GM18499 (cell line): Measurements from ENCODE around the gene ONECUT1.

Experiments
- ATAC-seq: cut with Tn5 transposase; IDR thresholded peaks from one replicate; pipeline ENCODE4 v1.9.1; 2021; ENCODE audit warnings: moderate number of reproducible peaks; ENCODE audit not compliant: insufficient read depth, unreplicated experiment

The ONECUT1 gene

DNA sequence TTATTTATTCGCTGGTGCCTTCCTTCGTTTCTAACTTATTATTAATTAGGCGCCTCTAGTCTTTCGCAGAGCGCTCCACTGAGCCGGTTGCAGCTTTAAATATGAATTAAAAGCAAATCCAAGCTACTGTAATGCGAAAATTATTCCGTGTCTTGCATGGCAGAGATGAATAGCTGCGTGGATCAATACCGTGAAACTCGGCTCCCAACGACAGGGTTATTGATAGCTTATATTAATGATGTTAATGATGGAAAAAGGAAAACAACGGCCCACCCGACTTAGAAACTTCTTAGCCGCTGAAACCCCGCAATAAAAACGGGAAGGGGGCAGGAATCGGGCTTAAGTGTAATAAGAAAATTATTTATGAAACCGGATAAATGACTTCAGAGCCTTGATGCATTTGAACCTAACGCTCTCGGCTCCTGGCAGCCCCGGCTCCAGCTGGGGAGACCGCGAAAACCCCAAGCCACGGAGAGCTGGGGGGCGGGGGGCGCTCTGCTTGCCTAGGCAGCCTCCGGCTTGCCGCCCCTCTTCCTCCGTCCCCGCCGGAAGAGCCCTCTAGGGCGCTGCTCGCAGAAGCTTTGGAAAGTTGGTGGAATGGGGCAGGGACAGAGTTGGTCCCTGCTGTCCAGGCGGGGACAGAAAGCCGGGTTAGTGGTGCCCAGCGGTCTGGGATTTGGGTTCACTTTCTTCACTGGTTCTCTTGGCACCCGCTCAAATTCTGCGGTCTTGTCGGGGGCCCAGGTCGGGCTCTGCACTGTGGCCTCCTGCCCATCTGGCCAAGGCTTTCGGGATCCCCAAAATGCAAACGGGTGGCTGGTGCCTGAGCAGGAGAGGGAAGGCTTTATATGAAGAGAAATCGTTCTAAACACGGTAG is 7.7 kb upstream of the ONECUT1 start:
- ATAC-seq = no peak

DNA sequence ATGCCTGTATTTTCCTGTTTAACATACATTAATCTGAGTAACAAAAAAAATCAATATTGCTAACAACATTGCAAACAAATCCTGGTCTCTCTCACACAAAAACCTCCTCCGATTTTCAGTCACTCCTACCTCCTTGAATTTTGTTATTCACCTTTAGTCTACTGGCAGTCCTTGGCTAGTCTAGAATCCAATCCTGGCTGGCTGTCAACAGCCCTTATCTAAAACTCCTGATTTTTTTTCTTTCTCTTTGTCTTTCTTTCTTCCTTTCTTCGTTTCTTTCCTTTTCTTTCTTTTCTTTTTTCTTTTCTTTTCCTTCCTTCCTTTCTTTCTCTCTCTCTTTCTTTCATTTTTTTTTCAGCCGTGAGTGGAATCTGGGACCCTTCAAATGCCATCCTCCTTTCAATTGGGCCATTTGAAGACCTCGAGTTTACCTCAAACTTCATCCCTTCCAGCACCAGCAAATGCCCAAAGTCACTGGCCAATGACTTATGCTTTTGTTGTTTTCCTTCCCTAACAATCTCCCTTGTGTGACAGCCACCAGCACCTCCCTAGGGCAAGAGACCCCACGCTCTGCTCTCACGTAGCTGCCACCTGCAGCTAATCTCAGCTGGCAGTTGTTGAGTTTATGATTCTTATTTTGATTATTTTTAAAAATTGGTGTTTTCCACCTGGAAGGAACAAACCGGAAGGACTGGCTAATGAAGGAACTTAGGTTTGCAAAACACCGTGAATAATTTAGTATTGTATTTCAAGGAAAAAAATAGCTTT is 6.8 kb upstream of the ONECUT1 start:
- ATAC-seq = no peak

DNA sequence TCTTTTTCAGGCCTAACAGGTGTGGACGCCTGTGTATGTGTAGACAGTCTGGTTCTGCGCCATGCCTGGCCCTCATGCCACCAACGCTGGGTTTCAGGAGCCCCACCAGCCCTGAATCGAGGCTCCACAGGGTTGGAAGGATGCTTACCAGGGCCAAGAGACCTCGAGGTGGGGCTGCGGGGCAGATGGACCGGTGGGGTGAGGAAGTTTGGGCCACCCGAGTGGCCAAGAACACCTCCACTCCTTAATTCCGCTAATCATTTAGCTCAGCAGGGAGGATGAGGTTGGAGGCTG is 6.0 kb upstream of the ONECUT1 start:
- ATAC-seq = no peak

DNA sequence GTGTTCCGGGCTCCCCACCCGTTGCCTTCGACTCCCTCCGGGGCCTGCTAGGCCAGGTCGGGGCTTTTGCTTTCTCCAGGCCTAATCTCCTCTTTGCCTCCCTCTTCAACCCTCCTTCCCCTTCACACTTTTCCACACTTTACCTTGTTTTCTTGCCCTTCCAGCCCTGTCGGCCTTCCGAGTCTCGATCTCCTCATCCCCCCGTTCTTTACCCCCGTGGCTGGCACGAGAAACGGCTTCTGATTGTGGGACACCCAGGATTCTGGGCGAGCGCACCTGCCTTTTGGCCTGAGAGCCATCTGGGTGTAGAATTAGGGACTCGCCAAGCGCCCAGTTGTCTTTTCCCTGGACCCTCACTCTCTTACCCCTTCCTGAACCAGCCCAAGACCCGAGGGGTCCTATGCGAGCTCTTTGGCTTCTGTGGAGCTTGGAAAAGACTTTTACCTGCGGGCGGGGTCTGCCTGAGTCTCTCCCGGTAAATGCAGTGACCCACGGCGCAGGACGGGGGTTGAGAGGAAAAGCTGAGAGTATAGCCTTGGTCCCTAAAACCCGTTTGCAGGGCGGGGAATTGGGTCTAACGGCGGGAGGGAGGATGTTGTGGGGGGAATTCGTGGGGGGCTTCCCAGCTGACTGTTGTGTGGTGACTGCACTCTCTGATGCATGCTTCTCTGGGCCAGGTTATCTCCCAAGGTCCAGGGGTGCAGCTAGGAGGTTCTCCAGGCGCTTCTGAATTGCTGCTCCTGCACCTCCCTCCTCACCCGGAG is 5.5 kb upstream of the ONECUT1 start:
- no peak for ATAC-seq

DNA sequence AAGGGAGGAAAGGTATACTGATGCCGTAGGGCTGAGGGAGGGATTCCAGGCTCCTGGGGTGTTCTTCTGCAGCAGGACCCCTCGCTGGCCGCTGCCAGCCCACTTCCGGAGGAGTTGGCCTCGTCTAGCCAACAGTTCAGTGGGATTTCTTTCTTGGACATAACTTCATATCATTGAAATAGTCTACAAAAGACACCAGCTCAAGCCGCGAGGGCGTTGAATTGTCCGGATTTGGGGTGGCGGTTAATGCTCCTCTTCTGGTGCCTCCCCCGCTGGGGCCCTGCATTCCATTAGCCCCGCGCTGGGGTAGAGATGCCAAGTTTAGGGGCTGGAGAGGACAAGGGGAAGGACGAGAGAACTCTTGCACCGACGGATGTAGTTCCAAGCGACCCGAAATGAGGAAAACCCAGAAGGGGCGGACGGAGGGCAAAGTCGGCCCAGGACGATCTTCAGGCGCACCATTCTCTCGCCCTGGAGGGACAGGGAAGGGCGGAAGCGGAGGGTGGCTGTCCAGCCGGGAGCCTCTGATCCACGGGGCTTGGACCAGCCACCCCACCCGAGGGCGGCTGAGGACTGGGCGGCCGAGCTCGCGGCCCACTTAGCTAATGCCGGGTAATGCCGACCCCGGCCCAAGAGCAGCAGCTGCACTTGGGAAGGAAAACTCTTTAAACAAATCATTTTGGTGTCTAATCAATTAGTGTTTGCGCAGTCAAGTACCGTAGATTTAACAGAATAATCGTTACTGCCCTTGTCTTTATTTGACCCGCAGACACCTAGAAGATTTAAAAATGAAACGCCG is 4.7 kb upstream of the ONECUT1 start:
- ATAC-seq = no peak

DNA sequence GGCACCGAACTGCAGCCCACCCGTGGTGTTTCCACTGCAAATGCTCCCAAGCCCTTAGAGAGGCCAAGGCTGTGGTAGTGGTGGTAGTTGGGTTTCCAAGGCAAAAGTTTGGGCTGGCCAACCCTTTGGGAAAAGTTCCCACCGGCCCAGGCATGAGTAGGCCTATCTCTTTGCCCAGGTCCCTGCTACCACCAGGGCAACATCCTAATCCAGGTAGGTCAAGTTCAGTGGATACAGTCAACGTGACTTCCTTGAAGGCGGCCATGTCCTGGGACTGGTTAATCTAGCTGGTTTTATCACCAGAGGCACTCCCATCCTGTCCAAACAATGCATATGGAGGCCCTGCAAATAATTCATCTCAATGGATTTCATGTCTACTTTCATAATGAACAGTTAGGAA is 1.6 kb upstream of the ONECUT1 start:
- ATAC-seq = no peak

DNA sequence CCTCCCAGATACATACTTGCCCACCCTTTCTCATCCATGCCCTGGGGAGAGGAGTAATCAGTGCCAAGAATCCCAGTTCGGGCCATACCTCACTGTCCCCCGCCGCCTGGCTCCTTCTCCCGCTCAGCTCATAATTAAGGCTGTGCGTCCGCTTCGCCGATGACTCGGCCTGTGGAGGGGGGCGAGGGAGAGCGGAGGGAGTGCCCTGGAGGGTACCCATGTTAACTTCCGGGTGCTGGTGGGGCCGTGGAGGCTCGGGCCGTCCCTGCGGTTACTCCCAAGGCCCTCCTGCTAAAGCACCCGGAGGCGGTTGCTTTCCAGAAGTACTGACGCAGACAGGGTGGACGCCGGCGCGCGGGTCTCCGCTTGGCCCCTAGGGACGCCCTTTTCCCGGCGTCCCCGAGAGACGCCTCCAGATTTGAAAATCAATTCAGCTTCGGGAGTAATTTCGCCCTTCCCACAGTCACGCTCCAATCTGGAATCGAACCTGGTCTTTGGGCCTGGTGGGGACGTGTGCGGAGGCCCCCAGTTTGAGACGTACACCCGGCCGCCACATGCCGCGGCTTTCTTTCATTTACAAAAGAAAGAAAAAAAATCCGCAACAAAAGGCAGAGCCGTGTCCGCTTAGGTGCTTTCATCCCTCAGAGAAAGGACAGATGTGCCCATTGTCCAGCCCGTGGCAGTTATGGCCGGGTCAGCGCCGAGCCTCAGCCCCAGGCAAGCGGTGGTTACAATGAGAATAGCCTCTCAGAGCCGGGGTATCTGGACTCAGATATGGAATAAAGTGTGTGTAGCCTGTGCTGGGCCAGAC is 1.0 kb upstream of the ONECUT1 start:
- no peak for ATAC-seq

DNA sequence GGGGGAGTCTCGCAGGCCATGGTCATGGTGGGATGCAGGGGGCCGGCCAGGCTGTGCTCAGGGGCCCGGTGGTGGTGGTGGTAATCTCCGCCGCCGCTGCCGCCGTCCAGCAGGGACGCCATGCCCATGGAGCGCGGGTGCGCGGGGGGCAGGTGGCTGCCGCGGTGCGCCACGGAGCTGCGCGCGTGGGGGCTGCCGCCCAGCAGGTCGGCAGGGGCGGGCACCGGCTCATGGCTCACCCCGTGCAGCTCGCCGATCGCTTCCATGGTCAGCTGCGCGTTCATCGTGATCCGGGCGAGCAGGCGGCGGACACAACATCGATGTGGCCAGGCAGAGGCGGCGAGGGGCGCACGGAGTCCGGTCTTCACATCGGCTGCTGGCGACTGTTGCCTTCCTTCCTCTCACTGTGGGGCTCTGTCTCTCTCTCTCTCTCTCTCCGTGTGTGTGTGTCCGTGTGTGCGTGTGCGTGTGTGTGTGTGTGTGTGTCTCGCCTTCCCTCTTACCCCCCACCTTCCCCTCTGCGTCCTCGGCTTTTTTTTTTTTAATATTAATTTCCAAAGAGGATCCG is 451 bp downstream of the ONECUT1 start:
- ATAC-seq = no peak

DNA sequence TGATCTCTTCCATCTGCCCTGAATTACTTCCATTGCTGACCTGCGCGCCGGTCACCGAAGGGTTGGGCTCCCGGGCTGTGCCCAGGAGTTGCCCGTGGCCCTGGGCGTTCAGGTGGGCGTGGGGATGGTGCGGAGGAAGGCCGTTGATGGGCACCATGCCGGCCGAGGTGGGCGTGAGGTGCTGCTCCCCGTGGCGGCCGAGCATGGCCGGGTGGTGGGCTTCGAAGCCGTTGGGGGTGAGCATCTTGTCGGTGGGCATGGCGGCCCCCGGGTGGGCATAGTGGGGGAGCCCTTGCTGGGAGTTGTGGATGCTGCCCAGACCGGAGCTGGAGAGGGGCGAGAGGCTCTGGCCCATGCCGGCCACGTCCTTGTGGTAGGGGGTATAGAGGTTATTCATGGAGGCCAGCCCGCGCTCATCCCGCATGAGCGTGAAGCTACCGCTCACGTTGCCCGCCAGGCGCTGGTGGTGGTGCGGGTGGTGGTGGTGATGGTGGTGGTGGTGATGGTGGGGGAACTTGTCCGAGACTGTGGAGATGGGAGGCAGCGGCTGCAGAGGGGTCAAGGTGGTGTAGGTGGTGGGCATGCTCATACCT is 1.0 kb downstream of the ONECUT1 start:
- ATAC-seq = no peak

DNA sequence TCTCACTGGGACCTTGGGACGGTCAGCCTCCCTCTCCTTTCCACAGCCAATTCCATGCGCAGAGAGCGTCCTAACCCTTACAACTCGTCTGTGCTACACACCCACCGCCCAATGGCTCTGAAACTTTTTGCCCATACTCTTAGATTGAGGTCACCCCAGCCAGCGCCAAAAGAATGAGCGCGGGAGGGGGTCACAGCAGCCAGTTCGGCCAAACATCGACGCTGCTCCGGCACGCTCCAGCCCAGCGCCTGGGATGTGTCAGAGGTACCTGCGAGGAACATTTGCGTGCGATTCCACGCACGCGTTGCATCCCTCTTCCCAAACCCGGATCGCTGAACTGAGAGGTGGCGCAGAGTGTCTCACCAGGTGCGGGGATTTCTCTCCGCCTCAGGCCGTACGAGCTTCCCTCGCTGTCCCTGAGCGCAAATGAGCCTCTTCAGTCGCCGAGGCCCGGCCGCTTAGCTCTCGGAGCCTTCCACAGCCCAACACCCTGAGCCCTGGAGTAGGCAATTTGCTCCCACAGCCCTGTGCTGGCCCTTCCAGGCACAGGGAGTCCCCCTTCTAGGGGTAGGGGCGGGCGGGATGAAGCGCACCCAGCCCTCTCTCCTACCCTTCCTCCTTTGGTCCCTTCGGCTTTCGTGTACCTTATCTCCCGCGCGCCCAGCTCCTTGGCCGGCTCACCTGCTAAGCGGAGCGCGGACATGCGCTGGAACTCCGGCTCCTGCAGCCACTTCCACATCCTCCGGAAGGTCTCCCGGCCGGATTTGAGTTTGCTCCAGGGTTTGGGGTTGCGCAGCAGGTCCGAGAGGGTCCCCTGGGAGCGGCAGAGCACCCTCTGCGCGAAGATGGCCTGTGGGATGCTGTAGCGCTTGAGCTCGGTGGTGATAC is 1.8 kb downstream of the ONECUT1 start:
- ATAC-seq = no peak

DNA sequence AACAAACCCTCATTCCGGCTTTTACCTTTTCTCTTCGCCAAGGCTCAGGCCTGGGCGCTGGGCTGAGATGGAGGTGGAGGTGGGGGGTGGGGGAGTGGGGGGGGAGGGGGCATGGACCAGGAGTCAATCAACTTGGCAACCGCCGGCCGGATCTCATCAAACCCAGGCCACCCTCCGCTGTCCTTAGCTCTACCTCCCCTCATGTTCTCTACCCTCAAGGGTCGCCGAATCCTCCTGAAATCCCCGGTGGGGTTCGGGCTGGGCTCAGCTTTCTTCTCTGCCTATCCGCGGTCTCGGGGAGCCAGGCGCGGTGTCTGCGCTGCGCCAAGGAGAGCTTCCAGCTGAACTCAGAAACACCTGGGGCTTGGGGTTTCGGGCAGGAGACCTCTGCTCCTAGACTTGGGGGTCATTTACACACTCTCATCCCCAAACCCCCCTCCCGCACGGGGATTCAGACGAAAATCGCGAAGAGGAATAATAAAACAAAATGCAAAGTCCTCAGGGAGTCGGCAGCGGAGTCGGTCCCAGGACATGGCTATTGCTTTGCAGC is 2.5 kb downstream of the ONECUT1 start:
- ATAC-seq = no peak

DNA sequence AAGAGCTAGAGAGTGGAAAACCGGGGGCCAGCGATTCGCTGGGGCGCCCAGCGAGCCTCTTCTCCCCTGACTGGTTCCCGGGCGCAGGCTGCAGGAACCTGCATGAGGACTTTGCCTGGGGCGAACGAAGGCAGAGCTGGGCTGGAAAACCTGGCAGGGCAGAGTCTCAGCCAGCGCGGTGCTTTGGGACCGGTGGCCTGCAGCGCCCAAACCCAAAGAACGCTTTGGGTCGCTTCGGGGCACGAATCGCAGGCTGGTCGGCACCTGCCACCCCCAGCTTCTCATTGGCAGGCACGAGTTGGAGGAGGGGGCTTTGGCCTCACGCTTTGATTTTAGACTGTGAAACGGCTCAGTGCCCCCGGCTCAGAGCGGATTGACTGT is 3.0 kb downstream of the ONECUT1 start:
- no peak for ATAC-seq

DNA sequence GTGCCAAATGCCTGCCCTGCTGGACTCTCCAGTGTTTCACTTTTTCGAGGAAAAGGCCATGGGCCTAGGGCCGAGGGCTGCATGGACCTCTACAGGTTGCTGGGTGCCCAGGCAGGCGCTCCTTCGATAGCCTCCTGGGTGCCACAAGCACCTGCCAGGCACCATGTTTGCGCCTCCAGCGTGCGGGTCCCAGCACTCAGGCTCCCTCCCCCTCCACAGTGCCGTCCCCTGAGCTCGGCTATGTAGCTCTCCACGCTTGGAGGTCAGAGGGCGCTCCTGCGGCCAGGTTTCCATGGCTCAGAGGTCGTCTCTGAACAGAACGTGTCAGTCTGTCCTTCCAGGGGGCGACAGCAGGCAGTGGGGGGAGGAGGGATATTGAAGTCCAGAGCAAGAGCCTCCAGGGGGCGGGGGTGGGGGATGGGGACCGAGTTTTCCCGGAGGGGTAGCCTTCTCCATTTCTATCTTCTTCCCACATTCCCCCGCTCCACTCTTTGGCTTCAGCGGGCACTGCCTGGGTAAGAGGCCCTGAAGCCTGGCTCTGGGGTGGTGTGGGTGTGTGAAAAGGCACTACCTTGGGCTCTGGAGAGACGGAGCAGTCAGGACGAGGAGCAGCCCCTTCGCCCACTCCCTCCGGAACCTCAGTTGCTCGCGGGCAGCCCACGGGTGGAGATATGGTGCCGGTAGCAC is 3.6 kb downstream of the ONECUT1 start:
- ATAC-seq = no peak

DNA sequence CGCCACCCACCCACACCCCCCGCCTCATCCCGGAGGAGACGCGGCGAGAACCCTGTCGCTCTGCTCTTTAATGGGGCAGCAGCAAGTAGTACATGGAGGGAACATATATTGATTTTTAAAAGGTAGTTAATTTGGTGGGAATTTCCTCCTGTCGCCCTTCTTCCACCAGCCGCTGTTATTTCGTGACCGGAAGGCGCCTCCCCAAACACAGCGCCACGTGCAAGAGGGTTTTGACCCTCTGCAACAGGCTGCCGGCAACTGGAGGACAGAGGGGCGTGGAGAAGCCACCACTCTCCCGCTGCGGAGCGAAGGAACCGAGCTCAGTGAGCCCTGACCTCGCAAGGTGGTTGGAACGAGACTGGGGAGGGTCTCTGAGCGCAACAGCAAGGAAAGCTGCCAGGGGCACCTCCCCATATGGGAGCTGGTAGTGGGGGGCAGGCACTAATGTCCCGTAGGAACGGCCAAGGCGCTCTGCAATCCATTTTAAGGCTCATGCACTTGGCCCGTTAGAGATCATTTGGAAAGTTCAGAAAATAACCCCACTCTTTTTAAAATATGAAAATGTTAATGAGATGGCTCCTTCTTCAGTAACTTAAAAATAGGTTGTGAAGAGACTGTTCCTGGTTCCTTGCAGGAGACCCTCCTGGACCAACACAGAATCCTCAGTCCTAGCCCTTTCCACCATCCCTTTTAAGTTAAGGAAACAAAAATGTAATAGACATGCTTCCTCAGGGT is 4.3 kb downstream of the ONECUT1 start:
- no peak for ATAC-seq

DNA sequence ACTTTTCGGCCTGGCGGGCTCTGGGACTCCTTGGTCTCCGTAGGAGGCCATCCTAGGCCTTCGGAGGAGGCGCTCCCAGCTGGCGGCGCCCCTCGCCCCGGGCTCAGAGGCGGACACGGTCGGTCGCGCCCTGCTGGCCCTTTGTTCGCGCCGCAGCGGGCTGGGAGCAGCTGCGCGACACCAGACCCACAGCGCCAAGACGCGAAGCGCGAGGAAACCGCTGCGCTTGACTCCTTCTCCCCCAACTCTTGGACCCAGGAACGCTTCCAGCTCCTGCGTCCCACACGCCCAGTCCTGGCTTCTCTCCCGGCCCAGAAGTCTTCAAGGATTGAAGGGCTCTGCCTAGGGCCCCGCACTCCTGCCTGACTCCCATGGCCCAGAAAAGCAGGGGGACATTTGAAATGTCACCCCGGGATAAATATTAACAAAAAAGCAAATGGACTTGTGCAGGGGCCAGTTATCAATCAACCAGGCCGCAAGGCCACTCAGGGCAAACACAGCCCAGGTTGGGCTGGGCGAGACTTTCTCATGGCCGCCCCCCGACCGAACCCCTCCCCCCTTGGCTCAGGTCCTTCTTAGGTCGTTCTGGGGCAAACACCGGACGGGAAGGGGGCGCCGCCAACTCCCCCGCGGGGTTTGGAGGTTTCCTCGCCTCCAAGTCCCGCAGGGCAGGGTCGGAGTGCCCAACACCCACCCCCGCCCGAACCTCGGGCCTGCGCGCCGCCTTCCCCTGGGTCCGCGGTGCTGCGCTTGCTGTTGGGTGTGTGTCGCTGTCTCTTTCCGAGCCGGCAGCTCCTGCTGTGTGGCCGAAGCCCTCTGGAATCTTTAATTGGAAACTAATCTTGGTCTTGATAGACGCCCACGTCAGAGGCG is 5.1 kb downstream of the ONECUT1 start:
- ATAC-seq = no peak
